ENCODE data around the gene ATPAF2.

ATPAF2 gene

DNA sequence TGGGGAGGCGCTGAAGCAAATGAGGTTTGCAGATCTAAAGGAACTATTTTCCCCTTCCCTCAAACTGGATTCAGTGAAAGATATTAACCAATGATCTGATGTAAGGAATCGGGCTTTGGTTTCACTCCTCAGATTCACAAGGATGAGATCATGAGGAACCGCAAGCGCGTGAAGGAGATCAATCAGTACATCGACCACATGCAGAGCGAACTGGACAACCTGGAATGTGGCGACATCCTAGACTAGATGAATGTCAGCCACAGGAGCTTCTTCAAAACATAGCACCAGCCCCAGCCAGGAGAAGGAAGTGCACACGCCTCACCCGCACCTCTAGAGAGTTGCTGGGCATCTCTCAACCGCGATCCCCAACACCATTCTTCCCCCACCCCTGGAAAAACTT is 22.5 kb downstream of the ATPAF2 start:
- Histone ChIP-seq H4K20me1 (ENCODE audit: insufficient read depth) (no peaks in the 10 kb centered on the region), H3K27ac (no peak overlapping the region), H2AFZ (ENCODE audit: low read depth) (no peak overlapping the region), H3K4me1 (ENCODE audit: low read depth, poor library complexity, severe bottlenecking) (no peaks in the 10 kb centered on the region), H3K4me2 (no peak overlapping the region), H3K79me2 (ENCODE audit: insufficient read depth, low read depth) (no peaks in the 10 kb centered on the region), H3K9ac (no peak overlapping the region), H3K27me3 (ENCODE audit: insufficient read depth, low read depth) (no peaks in the 10 kb centered on the region), H3K4me3 (IDR thresholded peaks at IDR 0.05; ENCODE audit: insufficient read depth, low read depth, low read length) (no peak overlapping the region), H3K36me3 (ENCODE audit: insufficient read depth) (no peaks in the 10 kb centered on the region)
- TF ChIP-seq, protein P1, sequence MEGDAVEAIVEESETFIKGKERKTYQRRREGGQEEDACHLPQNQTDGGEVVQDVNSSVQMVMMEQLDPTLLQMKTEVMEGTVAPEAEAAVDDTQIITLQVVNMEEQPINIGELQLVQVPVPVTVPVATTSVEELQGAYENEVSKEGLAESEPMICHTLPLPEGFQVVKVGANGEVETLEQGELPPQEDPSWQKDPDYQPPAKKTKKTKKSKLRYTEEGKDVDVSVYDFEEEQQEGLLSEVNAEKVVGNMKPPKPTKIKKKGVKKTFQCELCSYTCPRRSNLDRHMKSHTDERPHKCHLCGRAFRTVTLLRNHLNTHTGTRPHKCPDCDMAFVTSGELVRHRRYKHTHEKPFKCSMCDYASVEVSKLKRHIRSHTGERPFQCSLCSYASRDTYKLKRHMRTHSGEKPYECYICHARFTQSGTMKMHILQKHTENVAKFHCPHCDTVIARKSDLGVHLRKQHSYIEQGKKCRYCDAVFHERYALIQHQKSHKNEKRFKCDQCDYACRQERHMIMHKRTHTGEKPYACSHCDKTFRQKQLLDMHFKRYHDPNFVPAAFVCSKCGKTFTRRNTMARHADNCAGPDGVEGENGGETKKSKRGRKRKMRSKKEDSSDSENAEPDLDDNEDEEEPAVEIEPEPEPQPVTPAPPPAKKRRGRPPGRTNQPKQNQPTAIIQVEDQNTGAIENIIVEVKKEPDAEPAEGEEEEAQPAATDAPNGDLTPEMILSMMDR (conservative IDR thresholded peaks at IDR 0.05; ENCODE audit: low read depth, low read length) = no peak

GRCh38 chr17:18015593-18015992 is 23.4 kb downstream of the ATPAF2 start:
- Histone ChIP-seq H3K79me2 (ENCODE audit: insufficient read depth, low read depth) (no peaks in the 10 kb centered on the region), H3K4me1 (ENCODE audit: low read depth, poor library complexity, severe bottlenecking) (no peaks in the 10 kb centered on the region), H3K9ac (no peak overlapping the region), H3K36me3 (ENCODE audit: insufficient read depth) (no peaks in the 10 kb centered on the region), H3K27ac (no peak overlapping the region), H4K20me1 (ENCODE audit: insufficient read depth) (no peaks in the 10 kb centered on the region), H3K4me2 (no peak overlapping the region), H3K27me3 (ENCODE audit: insufficient read depth, low read depth) (no peaks in the 10 kb centered on the region), H3K4me3 (IDR thresholded peaks at IDR 0.05; ENCODE audit: insufficient read depth, low read depth, low read length) (no peak overlapping the region), H2AFZ (ENCODE audit: low read depth) (no peak overlapping the region)
- TF ChIP-seq, protein P1 (conservative IDR thresholded peaks at IDR 0.05; ENCODE audit: low read depth, low read length) = no peak

- Histone ChIP-seq H3K36me3 (ENCODE audit: insufficient read depth) (no peaks in the 10 kb centered on the region), H4K20me1 (ENCODE audit: insufficient read depth) (no peaks in the 10 kb centered on the region), H3K79me2 (ENCODE audit: insufficient read depth, low read depth) (no peaks in the 10 kb centered on the region), H2AFZ (ENCODE audit: low read depth) (no peak overlapping the region), H3K27me3 (ENCODE audit: insufficient read depth, low read depth) (no peaks in the 10 kb centered on the region), H3K4me3 (IDR thresholded peaks at IDR 0.05; ENCODE audit: insufficient read depth, low read depth, low read length) (no peak overlapping the region), H3K4me1 (ENCODE audit: low read depth, poor library complexity, severe bottlenecking) (no peaks in the 10 kb centered on the region), H3K4me2 (no peak overlapping the region), H3K27ac (no peak overlapping the region), H3K9ac (no peak overlapping the region)
- TF ChIP-seq, protein P1 (conservative IDR thresholded peaks at IDR 0.05; ENCODE audit: low read depth, low read length) = no peak
Measured at GRCh38 chr17:18014006-18014405, 25.0 kb downstream of the ATPAF2 start.

DNA sequence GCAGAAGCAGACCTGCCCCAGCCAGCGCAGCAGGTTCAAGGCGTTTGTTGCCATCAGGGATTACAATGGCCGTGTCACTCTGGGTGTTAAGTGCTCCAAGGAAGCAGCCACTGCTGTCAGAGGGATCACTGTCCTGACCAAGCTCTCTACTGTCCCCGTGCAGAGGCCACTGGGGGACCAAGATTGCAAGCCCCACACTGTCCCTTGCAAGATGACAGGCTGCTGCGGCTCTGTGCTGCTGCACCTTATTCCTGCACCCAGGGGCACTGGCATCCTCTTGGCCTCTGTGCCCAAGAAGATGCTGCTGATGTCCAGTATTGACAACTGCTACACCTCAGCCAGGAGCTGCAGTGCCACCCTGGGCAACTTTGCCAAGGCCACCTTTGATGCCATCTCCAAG is 27.7 kb downstream of the ATPAF2 start:
- no peak overlapping the region for H3K4me2 ChIP-seq
- no peaks in the 10 kb centered on the region for H4K20me1 ChIP-seq (ENCODE audit: insufficient read depth)
- no peaks in the 10 kb centered on the region for H3K4me1 ChIP-seq (ENCODE audit: low read depth, poor library complexity, severe bottlenecking)
- no peak overlapping the region for H3K9ac ChIP-seq
- H3K27ac ChIP-seq = no peak overlapping the region
- no peak overlapping the region for H2AFZ ChIP-seq (ENCODE audit: low read depth)
- H3K79me2 ChIP-seq (ENCODE audit: insufficient read depth, low read depth) = no peaks in the 10 kb centered on the region
- H3K4me3 ChIP-seq (IDR thresholded peaks at IDR 0.05; ENCODE audit: insufficient read depth, low read depth, low read length) = no peak overlapping the region
- no peaks in the 10 kb centered on the region for H3K36me3 ChIP-seq (ENCODE audit: insufficient read depth)
- TF ChIP-seq, protein P1 (conservative IDR thresholded peaks at IDR 0.05; ENCODE audit: low read depth, low read length) = no peak
- H3K27me3 ChIP-seq (ENCODE audit: insufficient read depth, low read depth) = no peaks in the 10 kb centered on the region
